ENCODE data around the gene STRIP2. TPM values are rescaled to one million over a fixed set of nuclear protein-coding genes. Genes with fewer than 3 reads are reported as not detected.

STRIP2 gene
- total and polyA plus RNA-seq, 2 experiments from 2014 or later = 0.83 to 1.1 TPM

DNA sequence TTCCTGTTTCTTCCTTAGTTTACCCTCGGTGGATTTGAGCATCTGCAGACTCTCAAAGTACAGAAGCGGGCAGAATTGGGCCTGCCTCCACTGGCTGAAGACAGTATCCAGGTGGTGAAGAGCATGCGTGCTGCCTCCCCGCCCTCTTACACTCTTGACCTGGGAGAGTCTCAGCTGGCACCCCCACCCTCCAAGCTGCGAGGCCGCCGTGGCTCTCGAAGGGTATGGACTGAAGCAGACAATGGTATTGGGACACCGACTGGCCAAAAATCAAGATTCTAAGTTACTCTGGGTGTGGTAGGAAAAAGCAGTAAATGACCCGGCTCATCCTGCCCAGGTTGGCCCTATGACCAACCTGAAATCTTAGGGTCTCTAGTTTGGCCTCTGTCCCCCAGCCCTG, 22.2 kb downstream of the STRIP2 start:
- no peaks in the 10 kb centered on the region for H3K9me3 ChIP-seq (ENCODE audit: low read depth)
- no peaks in the 10 kb centered on the region for H4K20me1 ChIP-seq (ENCODE audit: insufficient read depth, poor library complexity, severe bottlenecking)
- TF ChIP-seq EZH2phosphoT487 (IDR thresholded peaks at IDR 0.05; ENCODE audit: low read depth, severe bottlenecking, unreplicated experiment) (no peak), EZH2 (IDR thresholded peaks at IDR 0.05; ENCODE audit: borderline replicate concordance) (no peak)
- TF ChIP-seq, protein P1, sequence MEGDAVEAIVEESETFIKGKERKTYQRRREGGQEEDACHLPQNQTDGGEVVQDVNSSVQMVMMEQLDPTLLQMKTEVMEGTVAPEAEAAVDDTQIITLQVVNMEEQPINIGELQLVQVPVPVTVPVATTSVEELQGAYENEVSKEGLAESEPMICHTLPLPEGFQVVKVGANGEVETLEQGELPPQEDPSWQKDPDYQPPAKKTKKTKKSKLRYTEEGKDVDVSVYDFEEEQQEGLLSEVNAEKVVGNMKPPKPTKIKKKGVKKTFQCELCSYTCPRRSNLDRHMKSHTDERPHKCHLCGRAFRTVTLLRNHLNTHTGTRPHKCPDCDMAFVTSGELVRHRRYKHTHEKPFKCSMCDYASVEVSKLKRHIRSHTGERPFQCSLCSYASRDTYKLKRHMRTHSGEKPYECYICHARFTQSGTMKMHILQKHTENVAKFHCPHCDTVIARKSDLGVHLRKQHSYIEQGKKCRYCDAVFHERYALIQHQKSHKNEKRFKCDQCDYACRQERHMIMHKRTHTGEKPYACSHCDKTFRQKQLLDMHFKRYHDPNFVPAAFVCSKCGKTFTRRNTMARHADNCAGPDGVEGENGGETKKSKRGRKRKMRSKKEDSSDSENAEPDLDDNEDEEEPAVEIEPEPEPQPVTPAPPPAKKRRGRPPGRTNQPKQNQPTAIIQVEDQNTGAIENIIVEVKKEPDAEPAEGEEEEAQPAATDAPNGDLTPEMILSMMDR (IDR thresholded peaks at IDR 0.05; ENCODE audit: poor library complexity) = no peak
- H3K4me3 ChIP-seq = no peak overlapping the region
- no peaks in the 10 kb centered on the region for H3K36me3 ChIP-seq (replicated peaks; ENCODE audit: insufficient read depth, low read depth)
- 98% methylated on average over 10 of the region's 10 CpGs for WGBS (ENCODE audit: low lambda C conversion rate, missing lambda C conversion rate)
- H3K79me2 ChIP-seq = no peaks in the 10 kb centered on the region
- no peak overlapping the region for H3K27ac ChIP-seq
- H3K27me3 ChIP-seq = no peaks in the 10 kb centered on the region
- no peak overlapping the region for H2AFZ ChIP-seq
- H3K9me2 ChIP-seq (replicated peaks; ENCODE audit: insufficient read depth) = no peaks in the 10 kb centered on the region
- DNase-seq (ENCODE audit: low spot score) = no peak
- no peak overlapping the region for H3K4me2 ChIP-seq
- H3K4me1 ChIP-seq (ENCODE audit: insufficient read depth) = no peaks in the 10 kb centered on the region

DNA sequence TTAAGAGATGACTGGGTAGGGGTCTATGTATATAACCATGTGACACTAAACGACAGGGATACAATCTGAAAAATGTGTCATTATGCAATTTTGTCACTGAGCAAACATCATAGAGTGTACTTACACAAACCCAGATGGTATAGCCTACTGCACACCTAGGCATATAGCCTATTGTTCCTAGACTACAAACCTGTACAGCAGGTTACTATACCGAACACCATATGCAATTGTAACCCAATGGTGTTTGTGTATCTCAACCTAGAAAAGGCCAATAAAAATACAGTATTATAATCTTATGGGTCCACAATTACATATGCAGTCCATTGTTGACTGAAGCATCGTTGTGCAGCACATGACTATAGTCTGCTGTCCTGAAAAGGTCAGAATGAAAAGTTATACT, 22.9 kb downstream of the STRIP2 start:
- WGBS (ENCODE audit: low lambda C conversion rate, missing lambda C conversion rate) = 74% methylated on average over 3 of the region's 3 CpGs
- Histone ChIP-seq H2AFZ (no peak overlapping the region), H3K4me3 (no peak overlapping the region), H3K27ac (no peak overlapping the region), H4K20me1 (ENCODE audit: insufficient read depth, poor library complexity, severe bottlenecking) (no peaks in the 10 kb centered on the region), H3K4me2 (no peak overlapping the region), H3K4me1 (ENCODE audit: insufficient read depth) (no peaks in the 10 kb centered on the region), H3K9me3 (ENCODE audit: low read depth) (no peaks in the 10 kb centered on the region), H3K36me3 (replicated peaks; ENCODE audit: insufficient read depth, low read depth) (no peaks in the 10 kb centered on the region), H3K27me3 (no peaks in the 10 kb centered on the region), H3K79me2 (no peaks in the 10 kb centered on the region), H3K9me2 (replicated peaks; ENCODE audit: insufficient read depth) (no peaks in the 10 kb centered on the region)
- TF ChIP-seq, protein P1 (IDR thresholded peaks at IDR 0.05; ENCODE audit: poor library complexity) = no peak
- TF ChIP-seq EZH2 (IDR thresholded peaks at IDR 0.05; ENCODE audit: borderline replicate concordance) = no peak
- TF ChIP-seq EZH2phosphoT487 (IDR thresholded peaks at IDR 0.05; ENCODE audit: low read depth, severe bottlenecking, unreplicated experiment) = no peak
- no peak for DNase-seq (ENCODE audit: low spot score)

DNA sequence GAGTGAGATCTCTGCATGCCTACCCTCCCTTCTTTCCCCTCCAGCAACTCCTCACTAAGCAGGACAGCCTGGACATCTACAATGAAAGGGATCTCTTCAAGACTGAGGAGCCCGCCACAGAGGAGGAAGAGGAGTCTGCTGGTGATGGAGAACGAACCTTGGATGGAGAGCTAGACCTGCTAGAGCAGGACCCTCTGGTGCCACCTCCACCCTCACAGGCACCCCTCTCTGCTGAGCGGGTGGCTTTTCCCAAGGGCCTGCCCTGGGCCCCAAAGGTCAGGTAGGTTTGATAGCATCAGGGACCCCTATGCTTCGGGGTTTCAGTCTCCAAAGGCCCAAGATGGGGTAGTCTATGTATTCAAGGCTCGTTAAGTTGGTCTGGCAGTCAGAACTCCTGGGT, 23.9 kb downstream of the STRIP2 start:
- H3K79me2 ChIP-seq = no peaks in the 10 kb centered on the region
- no peak overlapping the region for H2AFZ ChIP-seq
- no peaks in the 10 kb centered on the region for H4K20me1 ChIP-seq (ENCODE audit: insufficient read depth, poor library complexity, severe bottlenecking)
- DNase-seq (ENCODE audit: low spot score) = no peak
- TF ChIP-seq, protein P1 (IDR thresholded peaks at IDR 0.05; ENCODE audit: poor library complexity) = no peak
- TF ChIP-seq EZH2phosphoT487 (IDR thresholded peaks at IDR 0.05; ENCODE audit: low read depth, severe bottlenecking, unreplicated experiment) (no peak), EZH2 (IDR thresholded peaks at IDR 0.05; ENCODE audit: borderline replicate concordance) (no peak)
- H3K27me3 ChIP-seq = no peaks in the 10 kb centered on the region
- H3K27ac ChIP-seq = no peak overlapping the region
- H3K4me1 ChIP-seq (ENCODE audit: insufficient read depth) = no peaks in the 10 kb centered on the region
- H3K36me3 ChIP-seq (replicated peaks; ENCODE audit: insufficient read depth, low read depth) = no peaks in the 10 kb centered on the region
- H3K9me3 ChIP-seq (ENCODE audit: low read depth) = no peaks in the 10 kb centered on the region
- no peaks in the 10 kb centered on the region for H3K9me2 ChIP-seq (replicated peaks; ENCODE audit: insufficient read depth)
- no peak overlapping the region for H3K4me2 ChIP-seq
- H3K4me3 ChIP-seq = no peak overlapping the region
- 95% methylated on average over 5 of the region's 5 CpGs for WGBS (ENCODE audit: low lambda C conversion rate, missing lambda C conversion rate)

DNA sequence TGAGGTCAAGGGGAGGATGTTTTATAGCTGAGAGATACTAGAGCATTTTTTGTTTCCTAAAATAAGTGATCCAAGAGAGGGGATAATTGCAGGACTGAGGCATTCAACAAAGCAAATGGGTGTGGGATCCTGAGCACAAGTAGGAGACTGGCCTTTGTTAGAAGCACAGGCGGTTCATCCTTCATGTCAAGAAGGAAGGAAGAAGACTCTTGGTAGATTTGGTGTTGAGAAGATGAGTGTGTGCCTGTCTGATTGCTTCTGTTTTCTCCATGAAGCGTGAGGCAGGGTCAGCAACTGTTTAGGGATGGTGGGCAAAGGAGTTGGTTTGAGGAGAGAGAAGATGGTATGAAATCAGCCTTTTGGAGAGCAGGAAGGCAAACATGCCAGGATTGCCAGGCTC, 27.6 kb downstream of the STRIP2 start:
- H3K36me3 ChIP-seq (replicated peaks; ENCODE audit: insufficient read depth, low read depth) = no peaks in the 10 kb centered on the region
- no peaks in the 10 kb centered on the region for H3K9me2 ChIP-seq (replicated peaks; ENCODE audit: insufficient read depth)
- H3K79me2 ChIP-seq = no peaks in the 10 kb centered on the region
- H3K4me1 ChIP-seq (ENCODE audit: insufficient read depth) = no peaks in the 10 kb centered on the region
- TF ChIP-seq, protein P1 (IDR thresholded peaks at IDR 0.05; ENCODE audit: poor library complexity) = no peak
- TF ChIP-seq EZH2phosphoT487 (IDR thresholded peaks at IDR 0.05; ENCODE audit: low read depth, severe bottlenecking, unreplicated experiment) = no peak
- TF ChIP-seq EZH2 (IDR thresholded peaks at IDR 0.05; ENCODE audit: borderline replicate concordance) = no peak
- no peaks in the 10 kb centered on the region for H3K27me3 ChIP-seq
- H3K4me2 ChIP-seq = no peak overlapping the region
- no peak overlapping the region for H3K27ac ChIP-seq
- H2AFZ ChIP-seq = no peak overlapping the region
- H3K4me3 ChIP-seq = no peak overlapping the region
- no peaks in the 10 kb centered on the region for H3K9me3 ChIP-seq (ENCODE audit: low read depth)
- no peak for DNase-seq (ENCODE audit: low spot score)
- WGBS (ENCODE audit: low lambda C conversion rate, missing lambda C conversion rate) = 100% methylated on average over 2 of the region's 2 CpGs
- no peaks in the 10 kb centered on the region for H4K20me1 ChIP-seq (ENCODE audit: insufficient read depth, poor library complexity, severe bottlenecking)
